Kidney capillary endothelial cell (primary cell): ENCODE data around the gene TMEM144.

Experiments
- DNase-seq: peaks from one replicate; pipeline ENCODE4 v3.0.0-alpha.2; 2018; ENCODE audit warnings: low spot score

The TMEM144 gene

DNA sequence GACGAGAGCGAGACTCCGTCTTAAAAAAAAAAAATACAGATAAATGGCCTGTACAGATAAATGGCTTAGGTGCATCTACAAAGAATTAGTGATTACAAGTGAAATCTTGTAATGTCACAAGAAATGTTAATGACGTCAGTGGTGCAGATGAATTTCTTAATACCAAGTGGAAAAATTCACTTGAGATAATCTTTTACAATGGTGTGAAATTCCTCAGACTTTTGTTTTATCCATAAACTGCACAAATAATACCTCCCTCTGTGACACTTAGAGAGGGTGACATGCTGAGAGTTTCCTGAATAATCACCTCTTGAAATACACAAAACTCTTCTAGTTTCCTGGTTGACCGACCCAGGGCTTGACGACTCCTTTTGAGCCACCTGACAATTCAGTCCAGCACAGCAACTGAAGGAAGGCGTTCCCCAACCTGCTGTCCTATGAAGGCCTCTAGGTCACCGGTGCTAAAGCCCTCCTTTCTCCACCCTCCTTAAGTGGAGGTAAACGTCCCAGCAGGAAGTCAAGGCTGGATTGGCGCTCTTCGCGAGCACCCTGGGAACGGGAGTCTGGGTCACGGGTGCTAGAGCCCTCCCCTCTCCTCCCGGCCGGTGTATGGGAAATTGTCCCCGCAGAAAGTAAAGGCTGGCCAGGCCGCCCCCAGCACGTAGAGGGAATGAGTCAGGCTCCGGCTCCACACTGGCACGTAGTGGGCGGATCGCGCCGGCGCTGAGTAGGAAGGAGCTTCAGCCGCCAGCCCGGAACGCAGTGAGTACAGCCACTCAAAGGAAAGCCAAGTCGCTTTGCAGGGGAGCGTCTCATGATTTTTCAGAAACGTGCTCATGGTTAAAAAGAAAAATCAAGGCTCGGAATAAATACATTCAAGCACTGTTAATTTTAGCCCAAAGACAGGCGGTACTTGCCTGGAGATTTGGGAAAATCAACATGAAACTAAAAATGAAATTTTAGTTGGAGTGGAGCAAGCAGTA, at the start of gene TMEM144:
Gene TMEM144 (plus strand): TSS at position 662 of the 983 bp plus-strand sequence. CDS start 2,182 bp downstream, outside the sequence.
- peak; percentile 86 for DNase-seq

GRCh38 chr4:158161551-158162354, 48.5 kb upstream of the TMEM144 start:
- DNase-seq = peak; percentile 98

- no peak for DNase-seq
These were observed 47.7 kb upstream of the TMEM144 start for GRCh38 chr4:158162631-158163030.

GRCh38 chr4:158163941-158164767, 46.1 kb upstream of the TMEM144 start:
- DNase-seq = no peak

DNA sequence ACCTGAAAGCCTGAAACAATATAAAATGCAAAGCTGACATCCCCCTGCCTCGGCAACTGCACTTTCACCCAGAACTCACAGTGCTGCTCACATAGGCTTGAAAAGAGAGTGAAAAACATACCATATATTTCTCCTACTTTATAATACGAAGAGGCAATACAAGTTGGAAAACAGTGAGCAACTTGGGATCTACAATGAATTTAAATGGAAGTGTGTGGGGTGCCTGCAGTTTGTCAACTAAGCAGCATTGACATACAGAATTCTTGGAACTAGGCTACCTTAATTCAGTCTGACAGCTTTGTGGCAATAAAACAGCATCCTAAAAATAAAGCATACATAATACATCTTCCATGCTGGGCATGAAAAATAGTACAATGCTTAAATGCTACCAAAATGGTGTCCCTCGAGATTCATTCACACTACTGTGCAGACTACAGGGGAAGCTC, 45.5 kb upstream of the TMEM144 start:
- no peak for DNase-seq

DNA sequence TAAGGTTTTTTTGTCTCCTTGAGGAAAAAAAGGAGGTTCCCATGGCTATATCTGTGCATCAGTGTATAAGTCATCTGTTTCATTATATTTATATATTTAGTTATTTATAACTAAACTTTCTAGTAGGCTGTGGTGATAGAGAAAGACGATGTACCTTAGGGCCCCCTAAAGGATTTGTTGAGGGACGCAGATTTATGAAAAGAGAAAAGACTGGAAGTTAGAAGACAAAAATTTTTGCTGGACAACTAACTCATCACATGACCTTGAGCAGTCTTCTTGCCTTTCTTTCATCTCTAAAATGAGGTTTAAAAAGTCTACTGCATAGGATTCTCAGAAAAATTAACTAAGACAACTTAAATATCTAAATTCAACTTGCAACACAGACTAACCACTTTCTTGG, 43.6 kb upstream of the TMEM144 start:
- DNase-seq = no peak

DNA sequence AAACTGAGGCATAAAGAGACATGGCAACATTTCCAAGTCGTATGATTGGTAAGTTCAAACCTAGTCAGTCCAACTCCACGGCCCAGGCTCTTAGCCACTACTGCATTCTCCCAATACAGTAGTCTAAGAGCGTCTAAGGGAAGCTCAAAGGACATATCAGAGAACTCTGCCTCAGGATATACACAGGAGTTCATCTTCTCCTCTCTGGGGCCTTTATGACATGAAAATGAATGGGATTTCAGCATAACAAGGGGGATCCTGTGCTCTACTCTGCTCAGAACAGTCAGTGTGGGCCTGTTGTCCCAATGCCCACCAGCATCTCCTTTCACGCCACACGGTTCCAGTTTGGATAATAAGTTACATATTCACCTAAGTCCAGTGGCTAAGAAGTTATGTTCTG, 41.7 kb upstream of the TMEM144 start:
- DNase-seq = no peak

GRCh38 chr4:158169506-158169905, 40.8 kb upstream of the TMEM144 start:
- no peak for DNase-seq

GRCh38 chr4:158169931-158170690, 40.2 kb upstream of the TMEM144 start:
- DNase-seq = no peak

DNA sequence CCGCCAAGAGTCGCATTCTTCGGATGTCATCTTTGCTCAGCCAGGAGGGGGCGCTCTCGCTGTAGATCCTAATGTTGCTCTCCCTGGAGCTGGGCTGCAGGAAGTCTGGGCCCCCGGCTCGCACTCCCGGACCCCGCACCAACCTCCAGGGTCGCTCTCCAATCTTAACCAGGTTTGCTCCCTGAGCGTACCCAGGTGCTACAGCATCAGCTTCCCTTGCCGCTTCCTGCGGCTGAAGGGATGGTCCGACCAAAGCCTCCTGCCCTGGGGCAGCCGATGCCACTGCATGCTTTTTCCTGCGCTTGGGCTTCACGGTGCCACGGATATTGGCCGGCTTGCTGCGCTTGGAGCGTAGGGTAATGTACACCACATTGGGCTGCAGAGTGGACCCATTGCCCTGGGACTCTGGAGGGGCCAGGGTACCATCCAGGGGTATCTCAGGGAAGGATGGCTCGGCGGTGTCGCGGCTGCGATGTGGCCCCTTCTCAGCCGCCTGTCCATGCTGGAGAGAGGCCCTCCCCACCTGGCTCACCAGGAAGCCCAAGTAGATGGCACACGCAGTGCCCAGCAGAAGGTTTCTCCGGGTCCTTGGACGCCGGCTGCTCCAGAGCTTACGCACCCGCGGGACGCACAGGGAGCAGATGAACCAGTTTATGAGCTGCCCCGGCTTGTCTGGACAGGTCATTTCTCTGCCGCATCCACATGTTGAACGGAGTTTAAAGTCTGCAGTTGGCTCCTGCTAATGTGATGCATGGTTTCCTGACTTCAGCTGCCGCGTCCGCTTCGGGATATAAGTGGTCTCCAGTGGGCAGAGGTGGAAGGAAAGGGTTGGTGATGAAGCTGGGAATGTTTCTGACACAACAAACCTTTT, 39.4 kb upstream of the TMEM144 start:
- DNase-seq = peak; percentile 74

GRCh38 chr4:158172261-158173258, 37.7 kb upstream of the TMEM144 start, which contains the start of gene GASK1B:
TSS of gene GASK1B (minus strand) at chr4:158173025. CDS start at chr4:158171375, 1,650 bp downstream.
- DNase-seq = peak; percentile 76

DNA sequence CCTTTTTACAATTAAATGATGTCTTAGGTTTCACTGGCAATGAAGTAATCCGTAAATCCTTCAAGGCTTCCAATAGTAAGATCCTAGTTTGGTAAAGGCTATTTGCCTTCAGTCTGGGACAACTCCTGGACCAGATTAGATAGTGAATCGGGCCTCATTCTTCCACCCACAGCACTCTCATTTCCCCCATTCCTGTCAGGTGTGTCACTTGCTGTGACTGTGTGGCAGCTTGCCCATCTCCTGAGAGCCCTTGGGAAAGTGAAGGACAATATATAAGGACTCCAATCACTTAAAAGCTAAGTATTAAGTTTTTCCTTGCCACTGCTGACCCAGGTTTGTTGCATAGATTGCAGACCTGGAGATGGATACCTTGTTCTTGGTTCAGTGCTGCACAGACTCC, 34.2 kb upstream of the TMEM144 start:
- no peak for DNase-seq

DNA sequence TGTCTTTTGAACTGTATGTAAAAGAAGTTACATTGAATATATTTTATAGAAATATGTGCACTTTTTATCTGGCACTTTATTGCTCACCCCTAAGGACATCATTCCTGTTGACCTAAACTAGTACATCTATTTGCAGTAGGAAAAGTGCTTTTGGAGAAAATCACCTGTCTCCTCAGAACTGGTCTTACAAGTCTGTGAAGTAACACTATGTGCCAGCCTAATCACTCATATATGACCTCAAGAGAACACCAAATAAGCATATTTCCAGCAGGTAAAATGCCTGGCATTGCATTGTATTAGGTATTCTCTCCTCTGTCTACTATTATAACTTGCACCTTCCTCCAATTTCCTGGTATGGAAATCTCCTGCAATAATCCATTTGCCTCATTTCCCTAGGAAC, 33.5 kb upstream of the TMEM144 start:
- no peak for DNase-seq

DNA sequence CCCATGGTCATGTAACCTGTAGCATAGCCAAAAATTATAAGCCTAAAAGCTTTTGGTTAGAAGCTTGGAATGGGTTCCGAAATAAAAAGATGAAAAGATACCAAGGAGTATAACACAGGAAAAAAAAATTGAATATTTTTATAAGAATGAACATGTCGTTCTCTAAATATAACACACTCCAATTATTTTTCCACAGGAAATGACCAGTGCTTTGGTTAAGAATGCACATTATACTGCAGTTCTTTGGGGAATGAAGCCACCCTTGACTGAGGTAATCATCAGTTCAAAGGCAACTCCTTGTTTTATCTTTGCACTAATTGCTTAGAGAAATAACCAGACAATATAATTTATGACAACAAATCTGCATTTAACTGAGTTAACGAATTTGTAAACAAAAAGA, 30.8 kb upstream of the TMEM144 start:
- no peak for DNase-seq

GRCh38 chr4:158181906-158182305, 28.4 kb upstream of the TMEM144 start:
- no peak for DNase-seq

- DNase-seq = no peak
These were observed 27.6 kb upstream of the TMEM144 start for GRCh38 chr4:158182736-158183135.

GRCh38 chr4:158186815-158187214, 23.5 kb upstream of the TMEM144 start:
- DNase-seq = no peak

DNA sequence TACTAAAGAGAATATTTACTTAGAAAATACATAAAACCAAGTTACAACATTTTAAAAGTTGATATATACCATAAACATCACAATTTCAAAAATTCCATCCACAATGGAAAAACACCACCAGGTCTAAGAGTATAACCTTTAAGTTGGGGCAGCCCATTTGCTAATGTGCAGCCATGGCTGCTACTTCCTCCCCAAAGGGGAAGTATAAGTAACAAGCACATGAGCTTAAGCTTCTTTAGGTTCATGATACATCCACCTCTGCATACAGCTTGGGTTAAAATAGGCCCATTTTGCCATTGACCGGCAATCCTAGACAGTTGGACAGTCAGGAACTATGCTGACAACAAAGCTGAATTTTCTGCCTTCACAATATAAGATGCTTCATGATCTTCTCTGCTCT, 20.9 kb upstream of the TMEM144 start:
- DNase-seq = no peak

- no peak for DNase-seq
These were observed 19.6 kb upstream of the TMEM144 start for GRCh38 chr4:158190718-158191117.
